NCI-H82 (cell line): ENCODE results near the gene NR0B2.

Experiments used
- DNase-seq: peaks from one replicate; lab custom pipeline; 2025; lab: John Stamatoyannopoulos, UW

Gene NR0B2

DNA sequence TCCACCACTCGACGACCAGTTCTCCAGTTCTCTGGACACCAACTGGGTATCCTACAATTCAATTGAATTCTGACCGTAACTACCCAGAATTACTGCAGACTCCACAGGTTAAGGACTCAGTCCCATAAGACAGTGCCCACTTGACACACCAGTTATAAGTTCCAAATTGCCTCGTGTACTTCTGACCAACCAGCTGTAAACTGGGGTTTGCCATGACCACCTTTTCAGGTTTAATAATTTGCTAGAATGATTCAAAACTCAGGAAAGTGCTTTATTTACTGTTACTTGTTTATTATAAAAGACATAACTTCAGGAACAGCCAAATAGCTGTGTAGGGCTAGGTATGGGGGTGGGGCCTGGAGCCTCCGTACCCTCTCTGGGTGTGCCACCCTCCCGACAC lies 23.0 kb upstream of the NR0B2 start:
- no peak for DNase-seq

DNA sequence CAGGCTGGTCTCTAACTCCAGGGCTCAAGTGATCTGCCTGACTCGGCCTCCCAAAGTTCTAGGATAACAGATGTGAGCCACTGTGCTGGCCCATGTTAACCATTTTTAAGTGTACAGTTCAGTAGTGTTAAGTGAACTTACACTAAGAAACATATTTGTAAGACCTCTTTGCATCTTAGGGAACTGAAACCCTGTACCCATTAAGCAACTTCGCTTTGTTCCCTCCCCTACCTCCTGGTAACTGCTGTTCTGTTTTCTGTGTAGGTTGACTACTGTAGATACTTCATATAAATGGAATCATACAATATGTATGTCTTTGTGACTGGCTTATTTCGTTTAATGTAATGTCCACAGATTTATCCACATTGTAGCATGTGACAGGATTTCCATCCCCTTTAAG lies 18.8 kb upstream of the NR0B2 start:
- DNase-seq, result no peak

DNA sequence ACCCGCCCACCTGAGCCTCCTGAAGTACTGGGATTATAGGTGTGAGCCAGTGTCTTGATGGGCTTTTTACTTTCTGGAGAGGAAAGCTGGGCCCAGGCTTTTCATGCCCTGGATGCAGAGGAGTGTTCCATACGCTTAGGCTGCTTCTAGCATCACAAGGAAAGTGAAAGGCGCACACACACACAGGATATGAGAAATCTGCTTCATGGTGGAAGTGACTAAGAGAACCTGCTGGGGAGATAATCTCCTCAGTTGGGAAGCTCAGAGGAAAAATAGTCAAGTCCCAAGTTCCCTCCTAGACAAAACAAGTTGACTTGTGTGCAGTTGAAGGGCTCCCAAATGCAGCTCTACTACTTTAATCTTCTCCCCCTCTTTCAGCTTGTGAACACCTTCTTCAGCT lies 9.9 kb upstream of the NR0B2 start:
- no peak for DNase-seq

DNA sequence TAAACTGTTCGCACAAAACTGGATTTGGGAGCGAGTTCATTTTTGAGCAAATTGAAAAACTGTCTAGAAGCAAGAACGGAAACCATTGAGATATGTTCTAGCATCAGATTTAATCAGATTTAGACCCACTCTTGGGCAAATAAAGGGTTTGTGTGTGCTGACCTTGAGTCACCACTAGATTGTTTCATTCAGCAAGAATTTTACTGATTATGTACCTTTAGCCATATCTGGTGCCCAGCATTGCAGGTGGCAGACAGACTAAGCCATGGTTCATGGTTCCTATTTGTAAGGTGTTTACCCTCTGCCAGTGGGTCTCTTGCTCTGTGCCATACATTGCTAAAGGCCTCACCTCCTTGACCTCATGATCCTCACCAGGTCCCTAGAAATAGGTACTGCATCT lies 9.1 kb upstream of the NR0B2 start:
- no peak for DNase-seq

DNA sequence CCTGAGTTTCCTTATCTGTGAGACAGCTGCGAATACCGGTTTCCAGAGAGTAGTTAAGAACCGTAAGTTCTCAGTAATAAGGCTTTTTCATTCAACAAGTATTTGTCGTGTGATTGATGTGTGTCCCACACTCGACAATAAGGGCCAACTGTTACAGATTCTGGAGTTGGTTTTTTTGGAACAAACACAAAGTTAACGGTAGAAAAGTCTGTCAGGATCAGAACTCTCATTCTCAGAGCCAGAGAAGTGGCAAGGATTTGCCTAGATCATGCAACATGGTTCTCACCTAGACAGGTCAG lies 8.6 kb upstream of the NR0B2 start:
- DNase-seq, result no peak

DNA sequence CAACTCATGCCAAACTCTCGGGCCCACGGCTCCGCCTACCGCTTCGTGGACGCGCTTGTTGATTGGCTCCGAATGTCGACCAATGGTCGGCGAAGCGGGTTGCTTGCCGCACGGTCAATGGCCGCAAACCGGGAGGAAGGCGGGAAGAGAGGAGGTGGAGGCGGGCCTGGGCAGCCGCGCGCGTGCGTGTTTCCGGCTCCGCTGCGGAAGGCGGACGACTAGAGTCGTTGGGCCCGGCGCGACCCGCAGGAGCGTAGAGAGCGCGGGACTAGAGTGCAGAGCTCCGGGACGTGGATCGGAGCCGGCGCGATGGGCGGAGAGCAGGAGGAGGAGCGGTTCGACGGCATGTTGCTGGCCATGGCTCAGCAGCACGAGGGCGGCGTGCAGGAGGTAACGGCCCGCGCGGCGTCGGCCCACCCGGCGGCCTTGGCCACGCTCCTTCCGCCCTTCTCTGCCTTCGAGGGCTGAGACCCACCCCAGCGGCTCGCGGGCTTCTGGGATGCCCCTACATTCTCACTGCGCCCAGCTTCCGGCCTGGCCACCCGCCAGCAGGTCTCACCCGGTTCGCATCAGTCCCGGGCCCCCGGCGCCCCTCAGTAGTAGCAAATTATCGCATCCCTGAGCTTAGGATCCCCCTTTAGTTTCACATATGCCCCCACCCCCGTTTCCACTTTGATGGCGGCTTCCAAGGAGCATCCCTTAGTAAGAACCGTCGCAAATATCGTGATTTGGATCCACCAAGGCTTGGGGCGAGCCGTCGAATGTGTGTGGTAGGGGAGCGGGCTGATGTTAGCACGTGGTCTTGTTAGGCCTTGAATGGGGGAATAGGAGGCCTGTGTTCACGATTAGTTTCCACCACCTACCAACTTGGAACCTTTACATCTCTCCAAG lies 8.0 kb upstream of the NR0B2 start, which contains the start of gene NUDC:
Gene NUDC, plus strand, starts transcription at position 204 of the 891 bp plus-strand sequence. Its CDS starts 106 bp downstream, at position 310.
- peak; percentile 99 for DNase-seq

DNA sequence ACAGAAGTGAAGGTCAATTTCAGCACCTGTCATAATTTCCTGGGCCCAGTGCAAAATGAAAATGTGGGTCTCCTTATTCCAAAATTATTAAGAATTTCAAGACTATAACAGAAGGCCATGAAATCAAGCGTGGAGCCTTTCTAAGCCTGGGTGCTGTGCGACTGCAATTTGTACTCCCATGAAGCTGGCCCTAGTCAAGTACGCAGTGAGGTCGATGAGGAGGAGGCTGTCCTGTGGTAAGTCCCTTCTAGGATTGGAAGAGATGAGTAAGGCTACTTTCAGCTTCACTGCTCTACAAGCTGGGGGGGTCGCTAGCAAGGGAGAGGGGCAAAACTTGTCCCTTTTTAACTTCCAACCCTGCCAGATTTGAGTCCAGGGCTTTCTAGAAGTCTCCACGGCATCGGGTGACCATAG lies 7.4 kb upstream of the NR0B2 start:
- no peak for DNase-seq

DNA sequence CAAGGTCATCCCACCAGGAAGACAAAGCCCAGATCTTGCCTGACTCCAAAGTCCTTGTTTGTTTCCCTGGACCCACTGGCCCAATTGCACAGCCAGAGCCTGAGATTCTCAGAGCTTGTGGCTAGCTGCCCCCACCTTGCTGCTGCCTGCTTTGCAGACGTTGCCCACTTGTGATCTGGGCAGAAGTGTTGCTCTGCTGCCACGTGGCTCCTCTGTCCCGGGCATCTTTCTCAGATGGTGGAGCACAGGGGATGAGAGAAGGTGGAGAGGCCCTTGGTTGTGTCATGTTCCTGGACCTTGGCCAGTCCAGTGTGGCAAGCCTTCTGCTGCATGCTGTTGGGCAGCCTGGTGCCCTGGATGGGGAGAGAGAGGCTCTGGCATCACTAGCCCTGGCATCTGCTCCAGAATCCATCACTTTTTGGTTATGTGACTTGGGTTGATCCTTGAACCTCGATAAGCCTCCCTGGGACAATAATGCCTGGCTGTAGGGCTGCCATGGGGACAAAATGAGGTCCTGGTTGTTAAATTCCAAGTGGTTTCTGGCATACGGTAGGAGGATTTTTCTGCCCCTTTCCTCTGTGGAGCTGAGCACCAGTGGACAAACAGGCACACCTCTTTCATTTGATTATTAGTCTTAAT lies 1.5 kb upstream of the NR0B2 start:
- no peak for DNase-seq

DNA sequence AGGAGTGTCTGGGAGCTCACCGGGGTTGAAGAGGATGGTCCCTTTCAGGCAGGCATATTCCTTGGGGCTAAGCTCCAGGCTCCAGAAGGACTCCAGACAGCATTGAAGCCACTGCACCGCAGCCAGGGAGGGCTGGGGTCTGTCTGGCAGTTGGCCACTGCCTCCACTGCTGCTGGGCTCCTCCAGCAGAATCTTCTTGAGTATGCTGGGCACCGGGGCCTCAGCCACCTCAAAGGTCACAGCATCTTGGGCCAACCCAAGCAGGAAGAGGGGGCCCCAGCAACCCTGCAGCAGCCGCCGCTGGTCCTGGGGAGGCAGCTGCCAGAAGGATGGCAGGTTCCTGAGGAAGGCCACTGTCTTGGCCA lies 404 bp downstream of the NR0B2 start:
- no peak for DNase-seq

DNA sequence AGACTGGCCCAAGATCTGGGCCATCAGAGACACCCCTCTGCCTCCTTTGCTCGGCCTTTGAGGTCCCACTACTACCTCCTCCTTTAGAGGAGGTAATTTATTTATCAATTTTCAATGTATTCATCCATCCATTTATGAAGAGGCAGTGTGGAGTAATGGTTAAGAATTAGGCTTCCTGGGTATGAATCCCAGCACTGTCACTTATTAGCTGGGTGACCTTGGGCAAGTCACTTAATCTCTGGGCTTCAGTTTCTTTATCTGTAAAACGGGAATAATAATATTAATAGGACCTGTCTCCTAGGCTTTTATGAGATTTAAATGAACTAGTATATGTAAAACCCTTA lies 1.7 kb downstream of the NR0B2 start:
- no peak for DNase-seq

DNA sequence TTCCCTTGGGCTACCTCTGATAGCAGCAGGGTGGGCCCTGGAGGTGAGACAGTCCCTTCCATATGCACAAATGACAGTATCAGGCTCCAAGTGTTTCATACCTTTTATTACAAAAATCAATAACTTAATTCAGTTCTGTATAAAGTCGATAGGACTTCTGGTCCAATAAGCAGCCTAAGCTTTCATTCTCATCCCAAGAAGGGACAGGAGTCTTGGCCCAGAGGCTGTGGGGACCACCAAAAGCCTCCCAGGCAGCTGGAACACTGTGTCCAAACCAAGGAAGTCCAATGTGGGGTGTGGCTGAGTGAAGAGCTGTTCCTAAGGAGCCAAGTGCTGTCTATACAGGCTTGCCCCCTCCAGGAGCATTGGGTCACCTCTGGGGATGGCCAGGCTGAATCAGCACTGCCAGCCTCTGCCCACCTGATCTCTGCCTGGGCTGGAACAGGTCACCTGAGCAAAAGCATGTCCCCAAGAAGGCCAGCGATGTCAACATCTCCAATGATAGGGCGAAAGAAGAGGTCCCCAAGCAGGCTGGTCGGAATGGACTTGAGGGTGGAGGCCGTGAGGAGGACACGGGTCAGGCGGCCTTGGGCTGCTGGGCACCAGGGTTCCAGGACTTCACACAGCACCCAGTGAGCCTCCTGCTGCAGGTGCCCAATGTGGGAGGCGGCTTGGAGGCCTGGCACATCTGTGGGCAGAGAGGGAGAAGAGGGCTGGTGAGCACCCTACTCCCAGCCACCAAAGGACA lies 2.2 kb downstream of the NR0B2 start:
- no peak for DNase-seq

DNA sequence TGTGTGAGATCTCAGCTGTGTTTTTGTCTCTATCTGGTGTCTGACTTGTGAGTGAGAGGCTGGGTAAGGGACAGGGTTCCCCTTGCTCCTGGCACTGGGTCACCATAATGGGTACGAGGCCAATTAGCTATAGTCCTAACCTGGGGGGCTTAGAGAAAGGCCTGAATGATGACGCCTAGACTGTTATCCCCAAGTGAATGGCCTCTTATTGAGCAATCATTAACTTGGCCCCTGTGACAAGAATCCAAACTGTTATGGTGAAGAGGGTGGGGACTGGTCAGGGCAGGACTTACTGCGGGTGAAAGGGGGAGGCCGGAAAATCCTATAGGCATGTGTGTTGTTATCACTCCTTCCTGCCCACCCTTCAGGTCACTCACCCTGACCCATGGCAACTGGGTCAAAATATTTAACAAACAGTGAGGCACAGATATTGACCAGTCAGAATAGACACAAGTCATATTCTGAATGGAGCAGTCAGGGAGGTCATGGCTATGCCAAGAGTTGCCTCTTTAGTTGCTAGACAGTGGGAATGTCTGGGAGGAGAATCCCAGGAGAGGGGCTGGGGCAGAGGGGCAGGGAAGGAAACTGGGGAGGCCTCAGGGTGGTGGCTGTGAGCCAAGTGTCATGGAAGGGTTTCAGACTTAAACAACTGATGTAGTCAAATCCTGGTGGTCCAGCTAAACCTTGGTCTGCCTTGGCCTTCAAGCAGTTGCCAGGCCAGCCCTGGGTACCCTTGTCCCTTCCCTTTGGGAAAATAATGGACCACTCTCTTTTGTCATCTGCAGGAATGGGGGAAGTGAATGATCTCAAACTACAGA lies 3.2 kb downstream of the NR0B2 start:
- no peak for DNase-seq

DNA sequence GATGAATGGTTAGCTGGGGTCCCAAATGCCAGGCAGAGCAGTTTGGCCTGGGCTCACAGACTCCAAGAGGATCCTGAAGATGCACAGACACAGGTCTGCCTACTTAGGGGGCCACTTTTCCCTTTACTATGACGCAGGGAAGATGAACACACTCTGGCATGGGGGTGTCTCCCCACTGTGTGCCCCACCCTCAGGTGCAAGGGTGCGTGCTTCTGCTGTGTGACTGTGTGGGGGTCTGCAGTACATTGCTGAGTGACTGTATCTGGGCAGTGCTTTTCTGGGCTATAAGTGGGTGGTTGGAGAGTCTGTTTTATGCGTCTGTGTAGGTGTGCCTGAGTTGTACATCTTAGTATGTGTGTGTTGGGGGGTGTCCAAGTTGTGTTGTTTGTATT lies 3.8 kb downstream of the NR0B2 start:
- no peak for DNase-seq

DNA sequence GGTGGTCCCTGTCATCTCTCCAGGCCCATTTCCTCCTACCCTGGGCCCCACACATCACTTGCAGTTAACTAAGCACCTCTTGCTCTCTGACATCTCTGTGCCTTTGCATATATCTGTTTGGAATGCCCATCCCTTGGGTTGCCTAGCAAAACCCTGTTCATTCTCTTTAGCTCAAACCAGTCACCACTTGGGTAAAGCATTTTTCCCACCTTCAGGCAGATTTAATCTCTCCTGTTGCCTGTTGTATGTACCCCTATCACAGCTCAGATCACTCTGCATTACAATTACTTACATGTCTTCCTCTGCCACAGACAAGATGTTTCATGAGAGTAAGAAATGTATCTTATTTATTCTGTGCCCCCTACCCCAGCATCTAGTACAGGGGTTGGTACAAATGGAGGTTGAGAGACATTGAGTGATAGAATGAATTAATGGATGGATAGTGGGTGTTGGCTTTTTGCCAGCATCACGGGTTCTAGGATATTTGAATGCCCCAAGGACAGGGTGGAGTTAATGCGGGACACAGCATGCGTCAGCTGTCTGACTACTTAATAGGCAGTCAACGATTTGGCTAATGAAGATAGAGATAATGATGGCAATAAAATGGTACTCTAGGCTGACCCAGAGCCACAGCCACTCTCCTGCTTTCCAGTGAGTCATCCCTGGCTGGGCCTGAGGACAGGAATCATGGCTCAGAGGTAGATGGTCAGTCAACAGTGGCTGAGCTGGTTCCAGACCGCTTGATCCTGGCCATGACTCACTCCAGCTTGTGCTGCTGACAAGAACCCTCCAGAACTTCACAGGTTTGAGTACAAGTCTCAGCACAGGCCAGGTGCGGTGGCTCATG lies 6.5 kb downstream of the NR0B2 start:
- no peak for DNase-seq

DNA sequence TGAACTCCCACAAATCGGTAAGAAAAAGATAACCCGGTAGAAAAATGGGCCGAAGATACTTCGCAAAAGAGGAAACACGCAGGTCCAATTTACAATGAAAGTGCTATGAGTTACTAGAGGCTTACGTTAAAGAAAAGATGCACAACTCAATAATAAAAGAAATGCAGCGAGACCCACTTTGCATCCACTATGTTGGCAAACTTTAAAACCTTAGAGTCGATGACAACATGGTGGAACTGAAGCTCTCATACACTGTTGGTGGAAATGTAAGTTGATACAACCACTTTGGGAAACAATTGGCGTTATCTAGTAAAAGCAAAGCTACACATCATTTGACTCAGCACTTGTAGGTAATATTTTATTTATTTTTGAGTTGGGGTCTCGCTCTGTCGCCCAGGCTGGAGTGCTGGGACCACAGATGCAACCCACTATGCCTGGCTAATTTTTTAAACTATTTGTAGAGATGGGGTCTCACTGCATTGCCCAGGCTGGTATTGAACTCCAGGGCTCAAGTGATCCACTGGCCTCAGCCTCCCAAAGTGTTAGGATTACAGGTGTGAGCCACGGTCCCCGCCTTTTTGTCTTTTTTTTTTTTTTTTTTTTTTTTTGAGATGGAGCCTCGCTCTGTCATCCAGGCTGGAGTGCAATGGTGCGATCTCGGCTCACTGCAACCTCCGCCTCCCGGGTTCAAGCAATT lies 12.8 kb downstream of the NR0B2 start:
- no peak for DNase-seq

DNA sequence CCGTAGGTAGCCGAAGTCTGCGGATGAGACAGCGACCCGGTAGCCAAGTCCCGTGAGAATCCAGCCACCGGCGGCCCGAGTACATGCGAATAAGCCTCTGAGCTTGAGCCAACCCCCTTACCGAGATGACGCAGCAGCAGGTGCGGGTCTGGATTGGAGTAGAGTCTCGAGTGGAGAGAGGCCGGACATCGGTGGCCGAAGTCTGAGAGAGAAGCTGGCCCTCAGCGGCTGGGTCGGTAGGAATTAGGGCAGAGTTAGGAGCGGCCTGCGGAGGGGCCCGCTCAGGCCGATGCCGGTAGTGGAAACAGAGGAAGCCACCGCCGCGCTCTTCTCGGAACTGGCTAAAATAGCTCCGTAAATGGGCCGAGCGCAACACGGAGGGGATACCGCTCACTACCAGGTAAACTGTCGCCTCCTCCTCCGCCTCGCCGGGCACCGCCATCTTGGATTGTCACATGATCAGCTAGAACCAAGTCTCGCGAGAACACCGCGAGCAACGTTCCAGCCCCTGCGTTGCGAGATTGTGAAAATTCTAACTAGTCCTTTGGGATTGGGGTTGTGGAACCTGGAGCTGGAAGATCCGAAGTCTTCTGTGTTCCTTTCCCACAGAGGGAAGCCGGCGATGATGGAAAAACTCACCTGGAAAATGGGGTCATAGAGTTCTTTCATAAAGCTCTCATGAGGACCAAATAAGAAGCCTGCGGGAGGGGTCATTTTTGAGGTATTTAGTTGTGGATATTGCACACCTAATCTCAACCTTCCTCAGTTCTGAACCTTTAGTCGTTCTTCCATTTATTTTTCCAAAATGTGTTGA lies 13.6 kb downstream of the NR0B2 start, which contains the start of gene GPATCH3:
Gene GPATCH3, minus strand, starts transcription at position 467 of the 814 bp plus-strand sequence. Its CDS starts 25 bp downstream, at position 442.
- peak; percentile 98 for DNase-seq

DNA sequence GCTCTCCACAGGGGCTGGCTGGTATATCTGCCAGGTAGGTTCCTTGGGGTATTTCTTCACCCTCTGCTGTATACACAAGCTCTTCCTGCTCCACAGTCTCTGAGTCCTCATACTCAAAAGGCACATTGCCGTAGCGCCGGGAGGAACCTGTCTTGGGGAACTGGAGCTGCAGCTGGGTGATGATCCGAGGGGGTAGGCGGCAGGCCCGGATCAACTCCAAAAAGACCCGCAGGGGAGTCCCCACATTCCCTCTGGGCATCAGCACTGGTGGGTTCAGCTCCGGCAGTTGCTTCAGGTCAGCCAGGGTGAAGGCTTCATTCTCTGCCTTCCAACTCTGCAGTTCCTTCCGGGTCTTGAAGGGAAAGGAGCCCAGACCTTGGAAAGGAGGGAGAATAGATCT lies 16.4 kb downstream of the NR0B2 start:
- no peak for DNase-seq

DNA sequence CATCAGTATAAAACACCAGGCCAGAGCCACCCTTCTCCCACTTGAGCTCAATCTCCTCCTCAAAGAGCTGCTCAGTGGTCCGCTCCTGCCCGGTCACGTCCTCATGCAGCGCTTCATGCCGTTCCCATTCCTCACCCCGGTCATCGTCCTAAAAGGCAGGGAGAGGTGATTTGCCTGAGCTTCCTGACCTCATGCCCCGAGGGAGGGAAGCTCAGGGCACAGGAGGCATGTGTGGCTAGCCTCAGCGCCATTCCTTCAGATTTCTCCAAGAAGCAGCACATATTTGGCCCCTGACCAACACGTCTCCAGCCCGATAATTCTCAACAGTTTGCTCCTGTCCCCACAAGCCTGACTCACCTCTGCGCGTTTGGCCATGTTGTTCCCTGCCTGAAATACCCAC lies 19.5 kb downstream of the NR0B2 start:
- DNase-seq, result no peak

DNA sequence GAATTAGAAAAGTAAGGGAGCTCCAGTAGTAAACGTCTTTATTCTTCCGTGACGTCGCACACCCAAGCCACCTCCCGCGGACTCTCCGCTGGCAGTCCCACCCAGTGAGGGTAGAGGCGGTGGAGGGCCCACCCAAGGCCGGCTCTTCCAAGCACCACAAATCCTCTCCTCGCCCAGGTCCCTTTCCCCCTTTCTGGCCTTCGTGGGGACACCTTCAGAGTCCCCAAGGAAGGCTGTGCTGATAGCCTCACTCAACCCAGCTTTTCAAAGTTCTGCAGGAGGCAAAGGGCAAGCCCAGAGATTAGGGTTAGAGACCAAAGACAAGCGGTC lies 23.3 kb downstream of the NR0B2 start:
- no peak for DNase-seq
